ENCODE measurements around the gene NHERF2.

Gene NHERF2

DNA sequence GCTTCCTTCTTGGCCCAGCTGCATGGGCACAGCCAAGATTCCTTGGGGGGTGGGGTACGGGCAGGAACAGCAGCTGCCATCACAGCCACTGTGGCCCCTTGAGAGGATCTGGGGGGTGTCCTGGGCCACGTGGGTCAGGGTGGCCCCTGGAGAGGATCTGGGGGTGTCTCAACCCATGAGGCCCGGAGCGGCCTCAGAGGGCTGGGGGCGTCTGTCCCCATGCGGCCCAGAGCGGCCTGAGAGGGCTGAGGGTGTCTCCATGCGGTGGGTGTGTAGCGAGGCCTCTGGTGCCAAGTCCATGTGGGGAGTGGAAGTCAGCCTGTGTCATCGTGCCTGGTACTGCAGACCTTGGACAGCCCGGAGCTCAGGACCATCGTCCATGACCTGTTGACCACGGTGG, 34.8 kb downstream of the NHERF2 start:
- DNase-seq (ENCODE audit: low spot score) = no peak

DNA sequence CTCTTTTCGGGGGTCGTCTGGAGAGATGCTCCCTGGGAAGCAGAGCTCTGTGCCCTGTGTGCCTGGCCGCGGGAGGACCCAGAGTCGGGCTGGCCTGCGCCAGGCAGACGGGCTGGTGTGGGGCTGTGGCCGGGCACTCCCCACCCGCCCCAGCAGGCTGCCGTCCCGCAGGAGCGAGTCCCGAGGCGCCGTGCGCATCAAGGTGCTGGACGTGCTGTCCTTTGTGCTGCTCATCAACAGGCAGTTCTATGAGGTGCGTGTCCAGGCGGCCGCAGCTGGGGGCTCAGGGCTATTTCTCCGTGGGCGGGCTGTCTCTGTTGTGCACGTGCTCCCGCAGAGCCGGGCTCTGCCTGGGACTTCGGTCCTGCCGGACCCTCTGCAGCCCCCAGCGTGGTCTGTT, 36.1 kb downstream of the NHERF2 start:
- DNase-seq (ENCODE audit: low spot score) = no peak

DNA sequence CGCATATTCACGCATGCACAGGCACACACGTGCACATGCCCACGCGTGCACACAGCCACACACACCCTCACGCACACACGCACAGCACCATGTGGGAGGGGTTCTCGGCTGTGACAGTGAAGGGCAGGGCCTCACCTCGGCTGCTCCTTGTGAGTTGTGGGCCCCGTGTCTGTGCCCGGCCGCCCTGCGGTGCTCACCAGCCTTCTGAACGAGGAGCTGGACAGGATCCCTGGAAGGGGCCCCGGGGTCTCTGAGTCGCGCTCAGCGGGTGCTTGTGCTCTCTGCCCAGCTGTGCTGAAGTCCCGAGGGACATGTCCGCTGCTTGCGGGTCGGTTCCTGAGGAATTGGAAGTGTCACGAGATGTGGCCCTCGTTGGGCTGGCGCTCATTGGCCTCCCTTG, 37.2 kb downstream of the NHERF2 start:
- no peak for DNase-seq (ENCODE audit: low spot score)

DNA sequence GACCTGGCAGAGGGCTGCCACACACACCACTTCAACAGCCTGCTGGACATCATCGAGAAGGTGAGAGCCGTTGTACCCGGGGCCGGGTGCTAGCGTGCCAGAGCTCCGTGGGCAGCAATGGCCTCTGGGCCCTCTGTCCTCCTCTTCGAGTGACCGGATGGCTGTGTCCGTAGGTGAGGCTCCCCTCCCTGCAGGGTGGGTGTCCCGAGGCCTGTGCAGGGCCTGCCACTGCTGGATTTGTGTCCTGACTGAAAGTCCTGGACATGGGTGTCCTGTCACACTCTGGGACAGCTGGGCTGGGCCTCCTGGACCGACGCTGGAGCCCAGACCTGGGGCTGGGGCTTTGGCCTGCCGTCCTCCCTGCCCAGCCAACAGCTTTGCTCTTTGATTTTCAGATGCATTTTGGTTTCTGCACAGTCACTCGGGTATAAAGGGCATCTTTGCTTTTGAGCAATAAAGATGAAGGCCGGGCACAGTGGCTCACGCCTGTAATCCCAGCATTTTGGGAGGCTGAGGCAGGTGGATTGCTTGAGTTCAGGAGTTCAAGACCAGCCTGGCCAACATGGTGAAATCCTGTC, 37.8 kb downstream of the NHERF2 start:
- DNase-seq (ENCODE audit: low spot score) = no peak

DNA sequence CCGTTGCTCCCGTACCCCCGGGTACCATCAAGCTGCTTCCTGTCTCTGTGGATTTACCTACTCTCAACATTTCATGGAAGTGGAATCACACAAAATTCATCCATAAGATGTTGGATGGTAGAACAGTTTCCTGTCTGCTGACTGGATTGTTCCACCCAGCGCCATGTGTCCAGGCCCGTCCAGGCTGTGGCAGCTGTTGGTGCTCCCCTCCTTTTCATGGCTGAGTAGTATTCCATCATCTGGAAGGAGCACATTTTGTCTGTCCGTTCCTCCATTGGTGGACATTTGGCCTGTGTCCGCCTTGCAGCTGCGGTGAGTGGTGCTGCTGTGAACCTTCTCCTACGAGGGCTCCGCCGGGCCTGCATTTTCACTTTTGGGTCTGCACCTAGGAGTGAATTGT, 39.4 kb downstream of the NHERF2 start:
- no peak for DNase-seq (ENCODE audit: low spot score)

DNA sequence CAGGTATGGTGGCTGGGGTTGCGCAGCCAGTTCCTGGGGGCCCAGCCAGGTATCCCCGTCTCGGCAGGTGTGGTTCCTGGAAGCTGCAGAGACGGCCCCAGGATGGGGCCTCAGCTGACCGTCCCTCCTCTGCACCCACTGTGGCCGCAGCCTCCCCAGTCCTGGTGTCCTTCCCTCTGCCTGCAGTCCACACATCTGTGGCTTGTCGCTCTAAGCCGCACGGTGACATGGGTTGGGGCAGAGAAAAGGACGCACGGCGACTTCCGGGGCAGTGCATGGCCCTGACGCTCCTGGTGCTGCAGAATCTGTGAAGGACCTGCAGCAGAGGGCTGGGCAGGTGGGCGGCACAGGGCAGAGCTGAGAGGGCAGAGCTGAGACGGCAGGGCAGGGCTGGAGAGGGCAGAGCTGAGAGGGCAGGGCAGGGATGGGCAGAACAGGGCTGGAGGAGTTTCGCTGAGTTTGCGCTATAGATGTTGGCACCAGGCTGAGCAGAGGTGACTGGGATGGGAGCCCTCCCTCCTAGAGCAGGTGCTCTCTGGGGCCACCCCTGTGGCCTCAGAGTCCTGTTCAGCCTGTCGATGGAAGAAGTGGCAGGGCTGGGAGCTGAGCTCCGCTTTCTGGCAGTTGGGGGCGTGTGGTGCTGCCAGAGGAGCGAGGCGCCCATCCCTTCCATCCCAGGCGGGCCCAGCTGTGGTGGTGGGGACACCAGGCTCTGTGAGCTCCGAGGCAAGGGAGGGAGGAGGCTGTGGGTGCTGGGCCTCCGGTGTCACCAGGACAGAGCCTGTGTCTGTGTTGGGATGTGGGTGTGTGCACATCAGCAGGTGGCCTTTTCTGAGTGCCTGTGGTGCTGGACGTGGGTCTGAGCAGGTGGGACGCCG, 44.1 kb downstream of the NHERF2 start:
- DNase-seq (ENCODE audit: low spot score) = no peak

DNA sequence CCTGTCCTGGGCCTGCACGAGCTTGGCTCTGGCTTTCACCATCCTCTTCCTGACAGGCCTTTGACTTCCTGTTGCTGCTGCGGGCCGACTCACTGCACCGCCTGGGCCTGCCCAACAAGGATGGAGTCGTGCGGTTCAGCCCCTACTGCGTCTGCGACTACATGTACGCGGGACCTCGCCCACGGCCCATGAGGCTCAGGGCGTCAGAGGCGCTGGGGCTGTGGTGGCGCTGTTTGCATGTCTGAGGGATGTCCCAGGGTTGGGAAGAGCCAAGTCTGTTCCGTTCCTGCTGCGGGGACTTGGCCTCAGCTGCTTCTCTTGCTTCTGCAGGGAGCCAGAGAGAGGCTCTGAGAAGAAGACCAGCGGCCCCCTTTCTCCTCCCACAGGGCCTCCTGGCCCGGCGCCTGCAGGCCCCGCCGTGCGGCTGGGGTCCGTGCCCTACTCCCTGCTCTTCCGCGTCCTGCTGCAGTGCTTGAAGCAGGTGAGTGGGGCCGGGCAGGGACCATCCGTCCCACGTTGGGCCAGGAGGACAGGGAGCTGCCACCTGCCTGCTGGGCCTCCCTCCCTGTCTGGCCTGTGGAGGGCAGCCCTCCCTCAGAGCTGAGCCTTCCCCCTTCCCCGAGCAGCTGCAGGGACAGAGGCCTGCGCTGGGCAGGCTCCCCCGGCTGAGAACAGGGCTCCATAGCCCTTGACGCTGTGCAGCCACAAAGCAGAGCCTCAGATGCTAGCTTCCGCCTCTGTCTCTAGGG, 44.9 kb downstream of the NHERF2 start:
- no peak for DNase-seq (ENCODE audit: low spot score)

DNA sequence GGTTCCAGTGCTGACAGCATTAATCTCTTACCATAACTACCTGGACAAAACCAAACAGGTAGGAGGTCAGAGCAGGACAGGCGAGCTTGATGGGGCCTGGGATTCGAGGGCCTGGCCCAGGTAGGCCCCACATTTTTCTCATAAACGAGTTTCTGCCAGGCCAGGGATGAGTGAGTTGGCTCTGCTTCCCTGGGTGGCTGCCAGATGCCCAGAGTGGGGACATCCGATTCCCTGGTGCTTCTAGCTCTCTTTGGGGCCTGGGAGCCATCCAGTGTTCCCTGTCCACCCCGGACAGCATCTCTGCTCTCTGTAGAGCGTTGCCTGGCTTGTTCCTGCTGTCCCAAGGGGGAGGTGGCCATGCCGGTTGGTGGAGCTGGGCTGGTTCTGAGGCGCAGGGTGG, 46.2 kb downstream of the NHERF2 start:
- DNase-seq (ENCODE audit: low spot score) = no peak

DNA sequence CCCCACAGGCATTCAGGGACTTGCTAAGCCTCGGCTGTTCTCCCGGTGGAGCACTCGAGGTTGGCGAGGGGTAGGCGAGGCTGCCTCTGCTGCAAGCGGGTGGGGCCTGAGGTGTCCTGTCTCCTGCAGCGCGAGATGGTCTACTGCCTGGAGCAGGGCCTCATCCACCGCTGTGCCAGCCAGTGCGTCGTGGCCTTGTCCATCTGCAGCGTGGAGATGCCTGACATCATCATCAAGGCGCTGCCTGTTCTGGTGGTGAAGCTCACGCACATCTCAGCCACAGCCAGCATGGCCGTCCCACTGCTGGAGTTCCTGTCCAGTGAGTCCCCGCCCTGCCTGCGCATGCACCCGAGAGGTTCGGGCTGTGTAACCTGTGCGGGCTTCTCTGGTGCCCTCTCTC, 47.4 kb downstream of the NHERF2 start:
- no peak for DNase-seq (ENCODE audit: low spot score)

DNA sequence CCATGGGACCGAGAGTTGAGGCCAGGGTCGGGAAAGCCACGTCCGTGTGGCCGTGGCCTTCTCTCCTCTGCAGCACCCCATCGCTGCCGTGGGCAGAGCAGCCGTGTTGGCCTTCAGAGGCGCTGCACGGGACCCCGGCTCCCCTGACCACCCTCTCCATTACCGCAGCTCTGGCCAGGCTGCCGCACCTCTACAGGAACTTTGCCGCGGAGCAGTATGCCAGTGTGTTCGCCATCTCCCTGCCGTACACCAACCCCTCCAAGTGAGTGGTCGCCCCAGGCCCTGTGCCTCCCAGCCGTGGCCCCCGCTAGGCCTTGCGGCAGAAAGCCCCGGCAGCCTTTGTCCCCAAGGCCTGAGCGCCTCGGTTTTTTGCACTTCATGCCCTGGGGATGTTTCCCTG, 48.9 kb downstream of the NHERF2 start:
- no peak for DNase-seq (ENCODE audit: low spot score)

DNA sequence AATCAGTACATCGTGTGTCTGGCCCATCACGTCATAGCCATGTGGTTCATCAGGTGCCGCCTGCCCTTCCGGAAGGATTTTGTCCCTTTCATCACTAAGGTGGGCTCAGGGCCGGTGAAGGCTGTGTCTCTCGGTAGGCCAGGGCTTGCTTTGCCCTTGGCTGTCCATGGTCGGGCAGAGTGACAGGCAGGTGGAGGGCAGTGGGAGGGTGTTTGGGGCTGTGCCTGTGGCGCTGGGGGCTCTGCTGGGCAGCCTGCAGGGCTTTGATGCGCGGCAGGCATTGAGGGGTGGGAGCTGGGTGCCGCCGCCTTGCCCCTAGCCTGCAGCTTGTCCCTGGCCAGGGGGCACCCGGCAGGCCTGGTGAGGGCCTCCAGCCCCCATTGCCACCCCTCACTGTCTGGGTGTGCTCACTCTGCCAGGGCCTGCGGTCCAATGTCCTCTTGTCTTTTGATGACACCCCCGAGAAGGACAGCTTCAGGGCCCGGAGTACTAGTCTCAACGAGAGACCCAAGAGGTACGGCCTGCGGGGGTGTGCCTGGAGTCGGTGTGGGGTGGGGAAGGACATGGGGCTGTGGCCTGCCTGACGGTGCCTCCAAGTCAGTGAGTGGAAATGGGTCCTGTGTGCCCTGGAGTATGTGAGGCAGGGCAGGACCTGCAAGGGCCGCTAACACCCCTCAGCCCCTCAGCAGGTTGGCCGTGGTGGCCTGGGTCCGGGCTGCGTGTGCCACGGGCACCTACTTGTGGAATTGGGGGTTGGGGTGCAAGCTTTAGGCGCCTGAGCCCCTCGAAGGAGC, 49.6 kb downstream of the NHERF2 start:
- no peak for DNase-seq (ENCODE audit: low spot score)

DNA sequence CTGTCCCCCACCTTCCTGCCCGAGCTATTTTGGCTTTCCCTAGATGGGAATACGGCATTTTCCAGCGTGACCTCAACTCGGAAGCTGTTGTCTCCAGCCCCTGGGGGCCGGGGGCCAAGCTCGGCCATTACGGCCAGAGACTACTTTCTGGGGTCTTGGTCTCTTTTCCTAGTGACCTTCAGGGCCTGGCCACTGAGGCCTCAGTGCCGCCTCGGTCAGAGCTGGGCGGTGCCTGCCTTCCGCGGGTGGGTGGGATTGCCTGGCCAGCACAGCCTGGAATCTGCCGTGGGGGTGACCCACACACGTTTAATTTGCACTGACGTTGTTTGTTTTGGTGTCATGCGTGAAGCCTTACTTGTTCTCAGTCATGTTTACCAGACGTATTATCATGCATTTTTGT, 50.3 kb downstream of the NHERF2 start:
- no peak for DNase-seq (ENCODE audit: low spot score)

DNA sequence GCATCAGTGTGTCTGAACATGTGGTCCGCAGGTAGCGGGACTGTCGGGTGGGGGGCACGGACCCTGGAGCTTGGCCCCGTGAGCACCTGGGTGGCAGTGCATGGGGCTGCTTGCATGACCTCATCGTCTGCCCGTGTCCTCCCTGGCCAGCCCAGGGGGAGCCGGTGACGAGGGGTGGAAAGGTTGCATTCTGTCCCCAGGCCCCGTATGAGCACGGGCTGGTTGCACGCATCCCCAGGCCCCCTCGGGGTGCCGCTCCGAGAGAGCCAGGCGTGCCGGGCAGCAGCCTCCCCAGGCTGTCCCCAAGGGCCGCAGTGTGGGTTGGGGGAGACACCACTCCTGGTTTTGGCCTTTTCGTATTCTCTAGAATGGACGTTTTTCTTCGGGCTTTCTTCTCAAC, 51.0 kb downstream of the NHERF2 start:
- DNase-seq (ENCODE audit: low spot score) = no peak

DNA sequence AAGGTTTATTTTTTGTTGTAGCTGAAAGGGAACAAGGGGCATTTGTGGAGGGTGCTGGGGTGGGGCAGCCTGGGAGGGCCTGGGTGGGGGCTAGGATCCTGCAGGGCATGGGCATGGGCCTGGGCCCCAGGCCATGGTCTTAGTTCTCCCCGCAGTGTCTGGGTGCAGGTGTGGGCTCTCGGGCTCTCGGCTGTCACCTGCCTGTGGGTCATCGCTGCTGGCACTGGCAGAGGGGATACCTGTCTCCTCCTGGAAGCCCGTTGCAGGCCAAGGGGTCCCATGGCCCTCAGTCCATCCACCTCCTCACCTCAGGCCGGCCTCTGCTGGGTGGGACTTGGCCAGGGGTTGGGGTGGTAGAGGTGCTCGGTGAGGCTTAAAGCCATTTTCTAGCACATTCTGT, 51.4 kb downstream of the NHERF2 start:
- DNase-seq (ENCODE audit: low spot score) = no peak

DNA sequence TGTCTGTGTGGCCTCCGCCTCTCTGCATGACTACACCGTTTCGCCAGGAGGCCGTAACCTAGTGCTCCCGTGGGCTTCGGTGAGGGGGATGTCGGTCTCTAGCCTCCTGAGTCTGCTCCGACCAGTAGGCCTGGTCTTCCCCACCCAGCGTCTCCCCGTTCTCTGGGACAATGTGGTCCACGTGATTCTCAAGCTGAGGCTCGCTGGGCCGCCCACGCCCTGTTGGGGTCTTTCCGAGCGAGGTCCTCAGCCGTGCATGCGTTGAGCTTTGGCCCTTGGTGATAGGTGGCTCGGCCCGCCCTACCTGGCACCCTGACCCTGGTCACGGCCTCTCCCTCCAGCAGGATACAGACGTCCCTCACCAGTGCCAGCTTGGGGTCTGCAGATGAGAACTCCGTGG, 52.0 kb downstream of the NHERF2 start:
- no peak for DNase-seq (ENCODE audit: low spot score)

DNA sequence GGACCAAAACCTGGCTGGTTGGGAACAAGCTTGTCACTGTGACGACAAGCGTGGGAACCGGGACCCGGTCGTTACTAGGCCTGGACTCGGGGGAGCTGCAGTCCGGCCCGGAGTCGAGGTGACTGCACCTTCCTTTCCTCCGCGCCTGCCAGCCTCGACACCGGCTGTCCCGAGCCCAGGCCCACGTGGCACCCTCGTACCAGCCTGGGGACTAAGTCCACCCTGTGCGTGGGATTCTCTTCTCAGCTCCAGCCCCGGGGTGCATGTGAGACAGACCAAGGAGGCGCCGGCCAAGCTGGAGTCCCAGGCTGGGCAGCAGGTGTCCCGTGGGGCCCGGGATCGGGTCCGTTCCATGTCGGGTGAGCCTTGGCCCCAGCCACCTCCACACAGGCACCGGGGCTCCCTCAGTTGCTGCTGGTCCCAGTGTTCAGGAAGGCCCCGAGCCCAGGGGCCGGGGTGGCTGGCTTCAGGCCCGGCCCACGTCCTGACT, 52.7 kb downstream of the NHERF2 start:
- no peak for DNase-seq (ENCODE audit: low spot score)

DNA sequence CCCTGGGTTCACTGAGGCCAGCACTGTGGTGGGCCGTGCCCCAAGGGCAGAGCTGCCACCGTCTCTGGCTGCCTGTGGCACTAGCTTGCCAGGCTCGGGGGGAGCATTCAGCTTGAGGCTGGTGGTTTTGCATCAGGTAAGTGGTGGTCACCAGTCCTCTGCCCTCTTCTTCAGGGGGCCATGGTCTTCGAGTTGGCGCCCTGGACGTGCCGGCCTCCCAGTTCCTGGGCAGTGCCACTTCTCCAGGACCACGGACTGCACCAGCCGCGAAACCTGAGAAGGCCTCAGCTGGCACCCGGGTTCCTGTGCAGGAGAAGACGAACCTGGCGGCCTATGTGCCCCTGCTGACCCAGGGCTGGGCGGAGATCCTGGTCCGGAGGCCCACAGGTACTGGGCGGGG, 53.3 kb downstream of the NHERF2 start:
- DNase-seq (ENCODE audit: low spot score) = no peak

DNA sequence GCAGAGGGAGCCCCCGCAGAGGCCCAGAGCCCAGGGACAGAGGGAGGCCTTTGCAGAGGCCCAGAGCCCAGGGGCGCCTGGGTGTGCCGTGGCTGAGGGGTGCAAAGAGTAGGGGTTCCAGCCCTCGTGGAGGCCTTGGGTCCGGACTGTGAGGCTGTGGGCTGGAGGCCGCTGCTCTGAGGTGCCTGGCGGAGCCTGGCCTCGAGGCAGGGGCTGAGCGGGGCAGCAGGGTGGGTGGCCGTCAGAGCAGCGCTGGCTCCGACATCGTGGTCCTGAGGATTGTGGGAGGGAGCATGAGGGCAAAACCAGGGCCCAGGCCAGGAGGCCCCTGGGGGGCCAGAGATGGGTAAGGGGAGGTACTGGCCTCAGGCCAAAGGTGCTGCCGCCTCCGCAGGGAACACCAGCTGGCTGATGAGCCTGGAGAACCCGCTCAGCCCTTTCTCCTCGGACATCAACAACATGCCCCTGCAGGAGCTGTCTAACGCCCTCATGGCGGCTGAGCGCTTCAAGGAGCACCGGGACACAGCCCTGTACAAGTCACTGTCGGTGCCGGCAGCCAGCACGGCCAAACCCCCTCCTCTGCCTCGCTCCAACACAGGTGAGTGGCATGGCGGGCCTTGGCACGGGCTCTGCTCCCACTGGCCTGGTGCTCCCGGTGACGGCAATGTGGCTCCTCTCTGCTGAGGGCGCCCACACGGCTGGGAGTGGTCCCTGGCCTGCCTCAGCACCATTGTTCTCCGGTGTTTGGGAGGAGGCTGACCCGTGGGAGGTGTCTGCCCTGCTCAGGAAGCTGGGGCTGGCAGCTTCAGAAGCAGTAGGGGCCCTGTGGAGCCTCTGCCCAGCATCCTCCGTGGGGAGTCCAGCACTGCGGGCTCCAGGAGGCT, 54.7 kb downstream of the NHERF2 start:
- no peak for DNase-seq (ENCODE audit: low spot score)

DNA sequence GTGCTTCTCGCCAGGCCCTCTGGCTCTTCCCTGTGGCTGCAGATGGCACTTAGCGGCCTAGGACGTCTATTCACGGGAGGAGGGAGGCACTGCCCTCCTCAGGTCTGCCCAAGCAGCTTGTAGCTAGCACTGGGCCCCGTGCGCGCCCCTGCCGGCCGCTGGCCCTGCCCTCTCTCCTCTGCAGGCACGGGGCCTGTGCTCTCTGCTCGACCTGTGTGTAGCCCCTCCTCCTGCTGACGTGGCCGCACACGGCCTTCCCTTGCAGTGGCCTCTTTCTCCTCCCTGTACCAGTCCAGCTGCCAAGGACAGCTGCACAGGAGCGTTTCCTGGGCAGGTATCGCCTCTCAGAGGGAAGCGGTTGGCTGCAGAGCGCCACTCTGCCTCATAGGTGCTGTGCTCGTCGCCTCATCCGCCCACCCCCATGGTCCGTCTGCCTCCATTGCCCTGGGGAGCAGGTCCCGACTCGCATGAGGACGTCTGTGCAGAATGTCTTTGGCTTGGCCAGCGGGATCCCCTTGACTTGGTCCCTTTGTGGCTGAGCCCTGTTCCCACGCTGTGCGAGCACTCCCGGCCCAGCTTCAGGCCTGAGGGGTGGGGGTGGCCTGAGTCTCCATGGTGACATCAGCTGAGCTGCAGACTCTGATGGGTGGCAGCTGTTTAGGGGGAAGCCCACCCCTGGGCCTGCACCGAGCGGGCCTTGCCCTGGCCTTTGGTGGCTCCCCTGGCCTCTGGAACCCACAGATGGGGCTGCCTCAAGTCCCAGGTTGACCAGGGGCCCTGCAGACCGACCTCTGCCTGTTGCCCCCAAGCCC, 55.7 kb downstream of the NHERF2 start:
- DNase-seq (ENCODE audit: low spot score) = no peak

DNA sequence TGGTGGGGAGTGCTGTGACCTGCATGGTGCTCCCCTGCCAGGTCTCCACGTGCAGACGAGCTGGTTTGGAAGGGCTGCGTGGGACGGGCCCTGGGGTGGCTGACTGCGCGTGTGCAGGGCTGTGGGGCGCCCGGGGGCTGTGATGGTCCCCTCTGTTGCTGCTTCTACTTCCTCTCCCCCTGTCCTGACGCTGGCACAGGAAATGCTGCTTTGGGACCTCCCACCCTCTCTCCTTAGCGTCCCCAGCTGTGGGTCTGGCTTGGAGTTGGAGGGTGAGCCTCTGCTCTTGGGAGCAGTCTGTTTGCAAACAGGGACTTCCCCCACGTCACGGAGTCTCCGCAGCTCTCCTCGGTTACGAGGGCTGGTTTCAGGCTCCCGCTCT, 56.3 kb downstream of the NHERF2 start:
- DNase-seq (ENCODE audit: low spot score) = no peak
